CD4-positive, CD25-positive, alpha-beta regulatory T cell (primary cell): ENCODE data around the gene DIRAS2. TPM values are rescaled to one million over a fixed set of nuclear protein-coding genes. Genes with fewer than 3 reads are reported as not detected.

Experiments
- ATAC-seq, 2 donors: fragments of 150-1000 bp; cut with Tn5 transposase; one replicate each; pipeline ENCODE4 v1.10.0; 2021; ENCODE audit warnings: low read depth in 2 of 2, moderate number of reproducible peaks in 2 of 2, moderate library complexity in 1 of 2
- DNase-seq, 3 donors: peaks; one replicate each; pipeline versions ENCODE4 v3.0.0 to v3.0.0-alpha.2; 2012 to 2022; ENCODE audit warnings: mixed read lengths in 1 of 3
- H3K27ac ChIP-seq: one replicate; pipeline ENCODE4 v1.7.0; 2013; ENCODE audit warnings: mild to moderate bottlenecking, low read length; ENCODE audit not compliant: insufficient read depth, poor library complexity, severe bottlenecking
- H3K27me3 ChIP-seq: one replicate; pipeline ENCODE4 v1.7.0; 2013; ENCODE audit warnings: low read length; ENCODE audit not compliant: control insufficient read depth, insufficient read depth
- H3K36me3 ChIP-seq: one replicate; pipeline ENCODE4 v1.7.0; 2013; ENCODE audit warnings: mild to moderate bottlenecking, low read length, moderate library complexity; ENCODE audit not compliant: control insufficient read depth, insufficient read depth
- H3K4me1 ChIP-seq: 2 replicates; pipeline ENCODE4 v1.7.0; 2013; ENCODE audit warnings: mild to moderate bottlenecking, low read length; ENCODE audit not compliant: insufficient read depth, control insufficient read depth, poor library complexity, severe bottlenecking
- H3K4me3 ChIP-seq: one replicate; pipeline ENCODE4 v1.7.0; 2013; ENCODE audit warnings: low read depth, mild to moderate bottlenecking, low read length, moderate library complexity
- H3K9me3 ChIP-seq, 2 experiments: 1 replicate in 1 of 2; 2 replicates in 1 of 2; pipeline ENCODE4 v1.7.0; 2013; ENCODE audit warnings: low read length in 2 of 2, mild to moderate bottlenecking in 1 of 2, moderate library complexity in 1 of 2; ENCODE audit not compliant: control insufficient read depth in 2 of 2
- H3K27ac Mint-ChIP-seq, 3 donors: one replicate each; pipeline ENCODE4 v1.8.0; 2020 to 2022; ENCODE audit warnings: mild to moderate bottlenecking in 3 of 3, mixed read lengths in 3 of 3, moderate library complexity in 2 of 3
- H3K27me3 Mint-ChIP-seq: one replicate; pipeline ENCODE4 v1.8.0; 2022; ENCODE audit warnings: mild to moderate bottlenecking, mixed read lengths
- H3K36me3 Mint-ChIP-seq: one replicate; pipeline ENCODE4 v1.8.0; 2020; ENCODE audit warnings: mixed read lengths
- H3K4me1 Mint-ChIP-seq, 4 donors: one replicate each; pipeline ENCODE4 v1.8.0; 2020 to 2022; ENCODE audit warnings: mixed read lengths in 4 of 4, mild to moderate bottlenecking in 1 of 4
- H3K4me3 Mint-ChIP-seq, 4 donors: one replicate each; pipeline ENCODE4 v1.8.0; 2020 to 2022; ENCODE audit warnings: mild to moderate bottlenecking in 4 of 4, mixed read lengths in 4 of 4, moderate library complexity in 3 of 4
- H3K9me3 Mint-ChIP-seq, 7 donors: one replicate each; pipeline ENCODE4 v1.8.0; 2020 to 2022; ENCODE audit warnings: mixed read lengths in 7 of 7, mild to moderate bottlenecking in 3 of 7, moderate library complexity in 2 of 7
- polyA plus RNA-seq, 4 donors: library from polyadenylated mRNA; unstranded; fragments of 300-500 nt; fragmentation: Illumina TruSeq; gene quantifications; one replicate each; pipeline ENCODE4 v1.2.3, GENCODE V29; 2021
- total RNA-seq: library from RNA; stranded (reverse); gene quantifications from one replicate; pipeline ENCODE4 v1.2.3, GENCODE V29; 2022

DIRAS2 gene
- total and polyA plus RNA-seq, 5 donors from 2014 or later = not detected

GRCh38 chr9:90611568-90611967, 31.1 kb downstream of the DIRAS2 start:
- DNase-seq = no peak
- Mint-ChIP-seq H3K27ac (no peak overlapping the region), H3K36me3 (no peaks in the 10 kb centered on the region), H3K4me3 (no peak overlapping the region), H3K4me1 (no peaks in the 10 kb centered on the region), H3K9me3 (peaks cover 0 to 2% (median 0%) of the 10 kb centered on the region in 7 donors), H3K27me3 (no peaks in the 10 kb centered on the region)
- Histone ChIP-seq H3K36me3 (no peaks in the 10 kb centered on the region), H3K4me3 (no peak overlapping the region), H3K27ac (no peak overlapping the region), H3K27me3 (no peaks in the 10 kb centered on the region), H3K4me1 (no peaks in the 10 kb centered on the region), H3K9me3 (no peaks in the 10 kb centered on the region)
- ATAC-seq = no peak

GRCh38 chr9:90611121-90611520, 31.5 kb downstream of the DIRAS2 start:
- no peaks in the 10 kb centered on the region for H3K36me3 Mint-ChIP-seq
- no peaks in the 10 kb centered on the region for H3K27me3 ChIP-seq
- no peaks in the 10 kb centered on the region for H3K36me3 ChIP-seq
- H3K9me3 ChIP-seq = no peaks in the 10 kb centered on the region
- peaks cover 0 to 2% (median 0%) of the 10 kb centered on the region in 7 donors for H3K9me3 Mint-ChIP-seq
- no peak overlapping the region for H3K4me3 Mint-ChIP-seq
- no peak overlapping the region for H3K27ac ChIP-seq
- H3K4me1 ChIP-seq = no peaks in the 10 kb centered on the region
- H3K27ac Mint-ChIP-seq = no peak overlapping the region
- no peak overlapping the region for H3K4me3 ChIP-seq
- no peaks in the 10 kb centered on the region for H3K27me3 Mint-ChIP-seq
- ATAC-seq (no peak), DNase-seq (no peak)
- H3K4me1 Mint-ChIP-seq = no peaks in the 10 kb centered on the region

GRCh38 chr9:90607701-90608516, 34.7 kb downstream of the DIRAS2 start:
- no peaks in the 10 kb centered on the region for H3K9me3 ChIP-seq
- H3K4me3 ChIP-seq = no peak overlapping the region
- no peaks in the 10 kb centered on the region for H3K4me1 ChIP-seq
- Mint-ChIP-seq H3K27ac (no peak overlapping the region), H3K4me1 (no peaks in the 10 kb centered on the region), H3K27me3 (no peaks in the 10 kb centered on the region), H3K36me3 (no peaks in the 10 kb centered on the region), H3K9me3 (peaks cover 0 to 1% (median 0%) of the 10 kb centered on the region in 7 donors), H3K4me3 (no peak overlapping the region)
- DNase-seq (no peak), ATAC-seq (no peak)
- no peak overlapping the region for H3K27ac ChIP-seq
- no peaks in the 10 kb centered on the region for H3K36me3 ChIP-seq
- H3K27me3 ChIP-seq = no peaks in the 10 kb centered on the region

- no peaks in the 10 kb centered on the region for H3K36me3 Mint-ChIP-seq
- DNase-seq (no peak), ATAC-seq (no peak)
- no peak overlapping the region for H3K27ac Mint-ChIP-seq
- Histone ChIP-seq H3K27ac (no peak overlapping the region), H3K4me1 (no peaks in the 10 kb centered on the region), H3K4me3 (no peak overlapping the region), H3K27me3 (no peaks in the 10 kb centered on the region), H3K36me3 (no peaks in the 10 kb centered on the region), H3K9me3 (no peaks in the 10 kb centered on the region)
- no peak overlapping the region for H3K4me3 Mint-ChIP-seq
- peaks cover 0 to 4% (median 0%) of the 10 kb centered on the region in 7 donors for H3K9me3 Mint-ChIP-seq
- no peaks in the 10 kb centered on the region for H3K4me1 Mint-ChIP-seq
- H3K27me3 Mint-ChIP-seq = peaks cover 8% of the 10 kb centered on the region
These were observed 42.6 kb downstream of the DIRAS2 start for GRCh38 chr9:90600029-90600428.

GRCh38 chr9:90598191-90598590, 44.4 kb downstream of the DIRAS2 start:
- no peak for DNase-seq
- no peak overlapping the region for H3K4me3 Mint-ChIP-seq
- no peaks in the 10 kb centered on the region for H3K36me3 Mint-ChIP-seq
- no peak overlapping the region for H3K4me3 ChIP-seq
- no peak overlapping the region for H3K27ac ChIP-seq
- H3K27me3 Mint-ChIP-seq = peaks cover 8% of the 10 kb centered on the region
- ATAC-seq = no peak
- no peak overlapping the region for H3K27ac Mint-ChIP-seq
- no peaks in the 10 kb centered on the region for H3K4me1 ChIP-seq
- H3K9me3 Mint-ChIP-seq = peaks cover 0 to 6% (median 0%) of the 10 kb centered on the region in 7 donors
- H3K36me3 ChIP-seq = no peaks in the 10 kb centered on the region
- no peaks in the 10 kb centered on the region for H3K4me1 Mint-ChIP-seq
- peaks cover 2% of the 10 kb centered on the region for H3K27me3 ChIP-seq
- no peaks in the 10 kb centered on the region for H3K9me3 ChIP-seq

- Mint-ChIP-seq H3K27ac (no peak overlapping the region), H3K9me3 (peaks cover 0 to 5% (median 0%) of the 10 kb centered on the region in 7 donors), H3K36me3 (no peaks in the 10 kb centered on the region), H3K4me3 (no peak overlapping the region), H3K4me1 (no peaks in the 10 kb centered on the region), H3K27me3 (peaks cover 10% of the 10 kb centered on the region)
- ATAC-seq (no peak), DNase-seq (no peak)
- Histone ChIP-seq H3K4me3 (no peak overlapping the region), H3K4me1 (no peaks in the 10 kb centered on the region), H3K27me3 (peaks cover 2% of the 10 kb centered on the region), H3K9me3 (no peaks in the 10 kb centered on the region), H3K27ac (no peak overlapping the region), H3K36me3 (no peaks in the 10 kb centered on the region)
These were observed 49.0 kb downstream of the DIRAS2 start for GRCh38 chr9:90593646-90594045.

- Mint-ChIP-seq H3K4me1 (no peaks in the 10 kb centered on the region), H3K36me3 (no peaks in the 10 kb centered on the region), H3K9me3 (no peaks in the 10 kb centered on the region), H3K27ac (no peak overlapping the region), H3K27me3 (peaks cover 10% of the 10 kb centered on the region), H3K4me3 (no peak overlapping the region)
- DNase-seq (no peak), ATAC-seq (no peak)
- Histone ChIP-seq H3K36me3 (no peaks in the 10 kb centered on the region), H3K4me3 (no peak overlapping the region), H3K27ac (no peak overlapping the region), H3K4me1 (no peaks in the 10 kb centered on the region), H3K9me3 (no peaks in the 10 kb centered on the region), H3K27me3 (no peaks in the 10 kb centered on the region)
These were observed 62.0 kb downstream of the DIRAS2 start for GRCh38 chr9:90580576-90580975.

- H3K4me3 Mint-ChIP-seq = no peak overlapping the region
- Histone ChIP-seq H3K9me3 (no peaks in the 10 kb centered on the region), H3K4me1 (no peaks in the 10 kb centered on the region), H3K27ac (no peak overlapping the region), H3K36me3 (no peaks in the 10 kb centered on the region), H3K27me3 (no peaks in the 10 kb centered on the region), H3K4me3 (no peak overlapping the region)
- peaks cover 10% of the 10 kb centered on the region for H3K27me3 Mint-ChIP-seq
- H3K4me1 Mint-ChIP-seq = no peaks in the 10 kb centered on the region
- ATAC-seq = no peak
- no peak for DNase-seq
- H3K36me3 Mint-ChIP-seq = no peaks in the 10 kb centered on the region
- H3K9me3 Mint-ChIP-seq = peaks cover 0 to under 1% (median 0%) of the 10 kb centered on the region in 7 donors
- H3K27ac Mint-ChIP-seq = no peak overlapping the region
These were observed 63.4 kb downstream of the DIRAS2 start for GRCh38 chr9:90579181-90579580.
